Measurements from ENCODE around the gene PTPRE. TPM values are rescaled to one million over a fixed set of nuclear protein-coding genes. Genes with fewer than 3 reads are reported as not detected.

PTPRE gene
- total and polyA plus RNA-seq, 4 donors, result 4.9 to 46.0 (median 23.5) TPM

GRCh38 chr10:128081720-128082119 is 174.8 kb downstream of the PTPRE start:
- H3K27me3 ChIP-seq (ENCODE audit: control insufficient read depth in 1 of 2, insufficient read depth in 2 of 2, low read length in 1 of 2), result no peaks in the 10 kb centered on the region
- intact Hi-C loops (cut with DNase I), result no loop called here
- no peak overlapping the region for H3K4me3 ChIP-seq (ENCODE audit: low read length in 2 of 2)
- no peaks in the 10 kb centered on the region for H3K4me1 ChIP-seq (ENCODE audit: control insufficient read depth in 1 of 2, insufficient read depth in 2 of 2, low read length in 2 of 2)
- DNase-seq, result no peak
- peaks cover 1 to 2% of the 10 kb centered on the region in 2 donors for H3K36me3 ChIP-seq (ENCODE audit: control insufficient read depth in 1 of 2, insufficient read depth in 2 of 2, low read length in 1 of 2)
- H3K27ac ChIP-seq (ENCODE audit: low read depth in 1 of 2, low read length in 2 of 2), result no peak overlapping the region
- no peaks in the 10 kb centered on the region for H3K9me3 ChIP-seq (ENCODE audit: control insufficient read depth, low read length)
- 23 to 30% methylated on average over 3 of the region's 3 CpGs for WGBS, 2 donors
- no peak for ATAC-seq (ENCODE audit: low FRiP score)

- 89 to 91% methylated on average over 15 of the region's 15 CpGs for WGBS, 2 donors
- no peak for ATAC-seq (ENCODE audit: low FRiP score)
- no peaks in the 10 kb centered on the region for H3K4me1 ChIP-seq (ENCODE audit: control insufficient read depth in 1 of 2, insufficient read depth in 2 of 2, low read length in 2 of 2)
- DNase-seq, result no peak
- intact Hi-C loops (cut with DNase I), result no loop called here
- H3K4me3 ChIP-seq (ENCODE audit: low read length in 2 of 2), result no peak overlapping the region
- peaks cover 1 to 2% of the 10 kb centered on the region in 2 donors for H3K36me3 ChIP-seq (ENCODE audit: control insufficient read depth in 1 of 2, insufficient read depth in 2 of 2, low read length in 1 of 2)
- no peak overlapping the region for H3K27ac ChIP-seq (ENCODE audit: low read depth in 1 of 2, low read length in 2 of 2)
- no peaks in the 10 kb centered on the region for H3K9me3 ChIP-seq (ENCODE audit: control insufficient read depth, low read length)
- H3K27me3 ChIP-seq (ENCODE audit: control insufficient read depth in 1 of 2, insufficient read depth in 2 of 2, low read length in 1 of 2), result no peaks in the 10 kb centered on the region
Observed at GRCh38 chr10:128083191-128083895, 176.4 kb downstream of the PTPRE start.

GRCh38 chr10:128084364-128084763 is 177.5 kb downstream of the PTPRE start:
- intact Hi-C loops (cut with DNase I), result no loop called here
- WGBS, 2 donors, result 92 to 94% methylated on average over 10 of the region's 10 CpGs
- Histone ChIP-seq H3K4me1 (ENCODE audit: control insufficient read depth in 1 of 2, insufficient read depth in 2 of 2, low read length in 2 of 2) (no peaks in the 10 kb centered on the region), H3K4me3 (ENCODE audit: low read length in 2 of 2) (no peak overlapping the region), H3K9me3 (ENCODE audit: control insufficient read depth, low read length) (no peaks in the 10 kb centered on the region), H3K36me3 (ENCODE audit: control insufficient read depth in 1 of 2, insufficient read depth in 2 of 2, low read length in 1 of 2) (peaks cover 1 to 2% of the 10 kb centered on the region in 2 donors), H3K27me3 (ENCODE audit: control insufficient read depth in 1 of 2, insufficient read depth in 2 of 2, low read length in 1 of 2) (no peaks in the 10 kb centered on the region), H3K27ac (ENCODE audit: low read depth in 1 of 2, low read length in 2 of 2) (no peak overlapping the region)
- DNase-seq, result no peak
- no peak for ATAC-seq (ENCODE audit: low FRiP score)

- H3K4me1 ChIP-seq (ENCODE audit: control insufficient read depth in 1 of 2, insufficient read depth in 2 of 2, low read length in 2 of 2), result no peaks in the 10 kb centered on the region
- DNase-seq (no peak), ATAC-seq (ENCODE audit: low FRiP score) (no peak)
- no peaks in the 10 kb centered on the region for H3K27me3 ChIP-seq (ENCODE audit: control insufficient read depth in 1 of 2, insufficient read depth in 2 of 2, low read length in 1 of 2)
- WGBS, 2 donors, result 93 to 96% methylated on average over 8 of the region's 8 CpGs
- no peak overlapping the region for H3K27ac ChIP-seq (ENCODE audit: low read depth in 1 of 2, low read length in 2 of 2)
- intact Hi-C loops (cut with DNase I), result no loop called here
- H3K36me3 ChIP-seq (ENCODE audit: control insufficient read depth in 1 of 2, insufficient read depth in 2 of 2, low read length in 1 of 2), result peaks cover 0 to 1% of the 10 kb centered on the region in 2 donors
- H3K4me3 ChIP-seq (ENCODE audit: low read length in 2 of 2), result no peak overlapping the region
- no peaks in the 10 kb centered on the region for H3K9me3 ChIP-seq (ENCODE audit: control insufficient read depth, low read length)
Observed at GRCh38 chr10:128084991-128085390, 178.1 kb downstream of the PTPRE start.

GRCh38 chr10:128086003-128086863 is 179.3 kb downstream of the PTPRE start:
- ATAC-seq (ENCODE audit: low FRiP score), result no peak
- DNase-seq, result no peak
- Histone ChIP-seq H3K27me3 (ENCODE audit: control insufficient read depth in 1 of 2, insufficient read depth in 2 of 2, low read length in 1 of 2) (no peaks in the 10 kb centered on the region), H3K4me1 (ENCODE audit: control insufficient read depth in 1 of 2, insufficient read depth in 2 of 2, low read length in 2 of 2) (no peaks in the 10 kb centered on the region), H3K36me3 (ENCODE audit: control insufficient read depth in 1 of 2, insufficient read depth in 2 of 2, low read length in 1 of 2) (peaks cover 0 to 1% of the 10 kb centered on the region in 2 donors), H3K27ac (ENCODE audit: low read depth in 1 of 2, low read length in 2 of 2) (no peak overlapping the region), H3K9me3 (ENCODE audit: control insufficient read depth, low read length) (no peaks in the 10 kb centered on the region), H3K4me3 (ENCODE audit: low read length in 2 of 2) (no peak overlapping the region)
- intact Hi-C loops (cut with DNase I), result no loop called here
- 83% methylated on average over 10 of the region's 10 CpGs for WGBS, 2 donors

- intact Hi-C loops (cut with DNase I), result no loop called here
- WGBS, 2 donors, result 80 to 81% methylated on average over 7 of the region's 7 CpGs
- no peak for ATAC-seq (ENCODE audit: low FRiP score)
Observed at GRCh38 chr10:128087146-128087883, 180.4 kb downstream of the PTPRE start.

GRCh38 chr10:128087884-128088709 is 181.2 kb downstream of the PTPRE start:
- Histone ChIP-seq H3K9me3 (ENCODE audit: control insufficient read depth, low read length) (no peaks in the 10 kb centered on the region), H3K4me3 (ENCODE audit: low read length in 2 of 2) (no peak overlapping the region), H3K4me1 (ENCODE audit: control insufficient read depth in 1 of 2, insufficient read depth in 2 of 2, low read length in 2 of 2) (no peaks in the 10 kb centered on the region), H3K27ac (ENCODE audit: low read depth in 1 of 2, low read length in 2 of 2) (no peak overlapping the region), H3K36me3 (ENCODE audit: control insufficient read depth in 1 of 2, insufficient read depth in 2 of 2, low read length in 1 of 2) (peaks cover 0 to 1% of the 10 kb centered on the region in 2 donors), H3K27me3 (ENCODE audit: control insufficient read depth in 1 of 2, insufficient read depth in 2 of 2, low read length in 1 of 2) (no peaks in the 10 kb centered on the region)
- ATAC-seq (ENCODE audit: low FRiP score), result no peak
- 65 to 70% methylated on average over 12 of the region's 12 CpGs for WGBS, 2 donors
- intact Hi-C loops (cut with DNase I), result no loop called here
- no peak for DNase-seq

More at GRCh38 chr10:128087146-128087883, 180.4 kb downstream of the PTPRE start:
- peaks cover 0 to 1% of the 10 kb centered on the region in 2 donors for H3K36me3 ChIP-seq (ENCODE audit: control insufficient read depth in 1 of 2, insufficient read depth in 2 of 2, low read length in 1 of 2)
- no peaks in the 10 kb centered on the region for H3K9me3 ChIP-seq (ENCODE audit: control insufficient read depth, low read length)
- H3K4me3 ChIP-seq (ENCODE audit: low read length in 2 of 2), result no peak overlapping the region
- H3K27me3 ChIP-seq (ENCODE audit: control insufficient read depth in 1 of 2, insufficient read depth in 2 of 2, low read length in 1 of 2), result no peaks in the 10 kb centered on the region
- no peak for DNase-seq
- H3K27ac ChIP-seq (ENCODE audit: low read depth in 1 of 2, low read length in 2 of 2), result no peak overlapping the region
- H3K4me1 ChIP-seq (ENCODE audit: control insufficient read depth in 1 of 2, insufficient read depth in 2 of 2, low read length in 2 of 2), result no peaks in the 10 kb centered on the region

GRCh38 chr10:128091636-128092210 is 184.8 kb downstream of the PTPRE start:
- Histone ChIP-seq H3K27me3 (ENCODE audit: control insufficient read depth in 1 of 2, insufficient read depth in 2 of 2, low read length in 1 of 2) (no peaks in the 10 kb centered on the region), H3K27ac (ENCODE audit: low read depth in 1 of 2, low read length in 2 of 2) (no peak overlapping the region), H3K4me3 (ENCODE audit: low read length in 2 of 2) (no peak overlapping the region), H3K4me1 (ENCODE audit: control insufficient read depth in 1 of 2, insufficient read depth in 2 of 2, low read length in 2 of 2) (no peaks in the 10 kb centered on the region), H3K9me3 (ENCODE audit: control insufficient read depth, low read length) (no peaks in the 10 kb centered on the region), H3K36me3 (ENCODE audit: control insufficient read depth in 1 of 2, insufficient read depth in 2 of 2, low read length in 1 of 2) (no peaks in the 10 kb centered on the region)
- intact Hi-C loops (cut with DNase I), result no loop called here
- DNase-seq (no peak), ATAC-seq (ENCODE audit: low FRiP score) (no peak)
- 70 to 77% methylated on average over 17 of the region's 17 CpGs for WGBS, 2 donors
